GM18498 (cell line): Measurements from ENCODE around the gene KRT6A.

Experiments
- ATAC-seq: cut with Tn5 transposase; IDR thresholded peaks from one replicate; pipeline ENCODE4 v1.9.1; 2021; ENCODE audit warnings: mild to moderate bottlenecking, moderate library complexity; ENCODE audit not compliant: unreplicated experiment

The KRT6A gene

GRCh38 chr12:52493172-52493571 lies at the start of gene KRT6A:
TSS of gene KRT6A (minus strand) at chr12:52493257. CDS start at chr12:52493188, 69 bp downstream.
- no peak for ATAC-seq

DNA sequence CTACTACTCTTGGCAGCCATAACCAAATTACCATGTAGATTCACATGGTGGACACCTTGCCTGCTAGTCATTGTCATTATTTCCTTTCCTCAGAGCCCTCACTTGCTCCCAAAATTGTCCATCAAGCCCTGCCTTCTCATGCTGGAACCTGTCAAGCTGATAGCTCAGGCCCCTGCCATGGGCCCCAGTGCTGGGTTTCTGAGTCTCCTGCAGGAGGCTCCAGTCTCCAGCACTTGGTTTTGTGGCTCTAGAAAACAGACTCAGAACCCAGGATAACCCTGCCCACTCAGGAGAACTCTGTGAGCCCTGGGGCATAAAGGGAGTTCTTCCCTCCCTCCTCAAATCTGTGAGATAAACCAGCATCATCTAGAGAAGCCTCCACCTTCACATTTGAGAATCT lies 49.1 kb upstream of the KRT6A start:
- no peak for ATAC-seq

DNA sequence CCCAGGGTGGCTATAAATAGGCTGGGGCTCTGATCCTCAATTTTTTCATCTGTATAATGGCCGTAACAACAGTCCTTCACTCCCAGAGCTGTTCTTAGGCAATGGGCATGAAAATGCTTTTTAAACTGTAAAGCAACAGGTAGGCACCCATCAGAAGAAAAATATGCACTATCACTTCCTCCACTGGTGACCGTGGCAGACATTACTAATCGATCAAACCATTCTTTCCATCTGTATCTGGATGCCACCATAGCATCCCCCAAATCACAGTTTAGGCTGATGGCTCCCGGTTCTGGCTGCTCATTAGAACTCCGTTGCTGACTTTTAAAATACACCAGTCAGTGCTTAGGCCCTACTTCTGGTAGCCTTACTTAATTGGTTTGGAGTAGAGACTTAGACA lies 48.7 kb upstream of the KRT6A start:
- ATAC-seq: no peak

- ATAC-seq: no peak
Observed at GRCh38 chr12:52540531-52540930, 47.5 kb upstream of the KRT6A start.

DNA sequence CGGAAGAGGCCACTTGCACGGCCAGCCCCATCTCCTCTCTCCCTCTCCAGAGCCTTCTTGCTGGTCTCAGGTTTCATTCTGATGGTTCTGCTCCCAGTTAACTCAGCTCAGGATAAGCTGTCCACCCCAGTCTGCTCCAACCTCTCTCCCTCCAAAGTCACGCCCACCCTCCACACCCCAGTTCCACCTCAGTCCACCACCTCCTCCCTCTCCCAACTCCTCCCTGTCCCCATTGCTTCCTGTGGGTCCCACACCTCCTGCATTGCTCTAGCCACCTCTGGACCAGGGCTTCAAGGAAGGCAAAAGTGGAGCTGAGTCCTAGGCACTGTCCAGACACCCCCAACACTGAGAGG lies 46.7 kb upstream of the KRT6A start:
- ATAC-seq: no peak

DNA sequence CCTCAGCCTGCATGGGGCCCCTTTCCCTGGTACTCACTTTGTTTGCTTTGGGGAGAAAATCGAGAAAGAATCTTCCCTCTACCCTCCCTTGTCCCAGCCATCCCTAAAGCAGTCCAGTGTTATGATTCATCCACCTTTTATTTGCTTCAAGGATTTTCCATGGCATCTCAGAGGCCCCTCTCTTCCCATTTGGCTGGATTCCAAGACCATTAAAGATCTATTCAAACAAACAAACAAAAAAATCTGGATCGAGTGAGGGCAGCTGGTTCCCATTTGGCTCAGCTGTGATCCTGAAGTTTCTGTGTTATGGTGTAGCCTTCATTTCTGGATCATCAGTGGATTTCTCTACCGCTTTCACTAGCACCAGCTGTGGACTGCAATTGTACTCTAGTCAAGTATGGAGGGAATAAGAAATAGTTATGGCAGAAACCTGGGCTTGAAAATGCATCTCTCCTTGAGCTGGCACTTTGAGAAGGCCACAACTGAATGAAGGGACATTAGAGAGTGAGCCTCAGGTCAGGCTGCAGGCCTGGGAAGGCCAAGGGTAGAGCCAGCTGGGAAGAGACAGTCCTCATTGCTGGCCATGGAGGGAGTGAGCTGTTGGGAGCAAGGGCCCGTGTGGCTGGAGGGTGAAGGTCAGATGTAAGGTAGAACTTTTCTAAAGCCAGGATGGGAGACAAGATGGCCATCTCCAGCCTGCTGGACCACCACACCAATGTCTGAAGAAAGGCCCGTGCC lies 46.2 kb upstream of the KRT6A start:
- no peak for ATAC-seq

GRCh38 chr12:52537101-52537500 lies 44.0 kb upstream of the KRT6A start:
- ATAC-seq: no peak

GRCh38 chr12:52535574-52535973 lies 42.5 kb upstream of the KRT6A start:
- ATAC-seq: no peak

GRCh38 chr12:52534482-52534881 lies 41.4 kb upstream of the KRT6A start:
- ATAC-seq: no peak

GRCh38 chr12:52533686-52534470 lies 40.8 kb upstream of the KRT6A start:
- ATAC-seq: no peak

- no peak for ATAC-seq
Observed at GRCh38 chr12:52532636-52533035, 39.6 kb upstream of the KRT6A start.

DNA sequence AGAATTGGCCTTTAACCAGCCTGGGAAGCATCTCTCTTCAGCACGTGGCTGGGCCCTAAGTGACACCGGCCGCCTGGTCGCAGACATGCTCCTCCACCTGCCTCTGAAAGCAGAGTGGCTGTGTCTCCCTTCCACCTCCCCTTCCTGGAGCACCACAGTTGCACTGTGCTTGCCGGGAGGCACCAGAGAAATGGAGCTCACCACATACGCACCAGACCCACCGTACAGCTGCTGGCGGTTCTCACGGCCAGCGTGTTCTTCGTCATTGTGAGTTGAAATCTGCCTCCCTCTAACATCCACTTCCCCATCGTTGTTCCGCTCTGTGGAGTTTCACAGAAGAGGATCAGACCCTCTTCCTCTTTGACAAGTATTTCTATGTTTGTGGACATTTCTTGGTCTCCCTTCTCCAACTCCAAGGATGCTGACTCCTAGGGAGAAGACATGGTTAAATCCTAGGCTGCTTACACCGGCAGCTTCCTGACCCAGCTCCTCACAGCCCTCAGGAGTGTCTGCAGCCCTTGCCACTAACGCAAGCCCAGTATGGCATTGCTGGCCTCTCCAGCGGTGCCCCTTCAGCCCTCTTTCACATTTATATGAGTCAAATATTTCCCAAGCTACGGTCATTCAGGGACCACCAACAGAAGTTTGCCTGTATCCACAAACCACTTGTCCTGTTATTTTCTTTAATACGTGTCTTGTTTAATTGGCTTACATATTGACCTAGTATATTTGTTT lies 38.7 kb upstream of the KRT6A start:
- ATAC-seq: no peak

DNA sequence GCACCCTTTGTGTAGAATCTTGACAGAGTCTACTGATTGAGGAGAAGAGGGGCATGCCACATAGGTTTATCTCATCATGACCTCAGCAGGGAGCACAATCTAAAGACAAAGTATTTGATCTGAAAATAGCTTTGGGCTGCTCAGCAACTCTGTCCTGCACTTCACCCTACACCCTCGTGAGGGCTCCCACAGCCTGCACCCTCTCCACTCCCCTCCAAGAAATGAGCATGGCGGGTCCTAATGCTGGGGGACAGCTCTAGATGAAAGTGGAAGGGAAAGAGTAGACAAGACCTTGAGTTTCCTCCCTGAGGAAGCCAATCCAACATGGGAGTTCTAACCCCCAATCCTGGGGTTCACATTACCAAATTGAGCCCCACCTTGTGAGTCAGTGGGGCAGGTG lies 37.8 kb upstream of the KRT6A start:
- ATAC-seq: no peak

DNA sequence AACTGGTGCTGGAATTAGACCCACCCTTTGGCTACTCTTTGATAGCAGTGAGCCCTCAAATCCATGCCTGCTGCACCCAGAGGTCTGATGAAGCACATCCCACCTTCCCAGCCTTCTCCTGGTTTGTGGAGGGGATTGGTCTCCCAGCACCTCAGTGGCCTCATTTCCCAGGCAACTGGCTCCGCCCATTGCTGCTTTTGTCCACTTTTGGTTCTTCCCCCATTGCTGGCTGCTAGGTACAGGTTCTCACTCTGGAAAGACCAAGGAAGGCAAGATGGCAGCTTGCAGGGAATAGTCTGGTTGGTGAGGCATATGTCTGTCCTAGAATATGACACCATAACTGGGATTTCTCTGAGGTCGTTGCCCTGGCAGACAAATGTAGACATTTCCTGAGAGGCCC lies 37.3 kb upstream of the KRT6A start:
- no peak for ATAC-seq

GRCh38 chr12:52529846-52530245 lies 36.8 kb upstream of the KRT6A start:
- ATAC-seq: no peak

DNA sequence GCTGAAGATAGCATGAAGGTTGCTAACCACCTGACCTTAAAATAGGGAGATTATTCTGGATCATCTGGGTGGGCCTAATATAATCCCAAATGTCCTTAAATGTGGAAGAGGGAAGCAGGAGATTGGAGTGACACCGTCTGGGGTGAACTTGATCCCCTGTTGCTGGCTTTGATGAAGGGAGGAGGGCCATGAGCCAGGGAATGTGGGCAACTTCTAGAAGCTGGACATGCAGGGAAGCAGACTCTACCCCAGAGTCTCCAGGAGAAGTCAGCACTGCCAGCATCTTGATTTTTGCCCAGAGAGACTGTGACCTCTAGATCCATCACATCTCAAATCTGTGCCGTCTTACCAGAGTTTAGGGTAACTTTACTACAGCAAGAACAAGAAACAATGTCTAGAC lies 36.4 kb upstream of the KRT6A start:
- ATAC-seq: no peak

DNA sequence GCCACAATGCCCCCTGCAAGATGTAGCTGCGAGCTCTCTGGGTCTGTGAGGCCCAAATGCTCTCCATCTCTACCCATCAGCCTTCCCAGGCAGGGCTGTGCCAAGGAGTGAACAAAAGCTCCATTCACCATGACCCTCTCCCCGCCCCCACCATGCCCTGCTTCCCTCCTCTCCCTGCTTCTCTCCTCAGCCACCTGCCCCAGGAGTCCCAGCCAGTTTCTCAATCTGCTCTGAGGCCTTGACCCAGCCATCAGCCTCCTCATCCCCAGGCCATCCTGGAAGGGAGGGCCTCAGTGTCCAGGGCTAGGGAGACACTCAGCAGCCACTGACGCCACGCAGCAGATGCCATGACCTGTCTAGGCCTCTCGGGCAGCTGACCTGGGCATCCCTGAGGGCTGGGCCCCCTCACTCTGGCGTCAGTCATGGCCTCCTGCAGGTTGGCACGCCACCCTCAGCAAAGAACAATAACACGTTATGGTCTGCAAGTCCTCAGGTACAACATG lies 35.6 kb upstream of the KRT6A start:
- ATAC-seq: no peak

GRCh38 chr12:52527121-52527800 lies 34.2 kb upstream of the KRT6A start:
- ATAC-seq: no peak

GRCh38 chr12:52526511-52526951 lies 33.5 kb upstream of the KRT6A start:
- no peak for ATAC-seq

DNA sequence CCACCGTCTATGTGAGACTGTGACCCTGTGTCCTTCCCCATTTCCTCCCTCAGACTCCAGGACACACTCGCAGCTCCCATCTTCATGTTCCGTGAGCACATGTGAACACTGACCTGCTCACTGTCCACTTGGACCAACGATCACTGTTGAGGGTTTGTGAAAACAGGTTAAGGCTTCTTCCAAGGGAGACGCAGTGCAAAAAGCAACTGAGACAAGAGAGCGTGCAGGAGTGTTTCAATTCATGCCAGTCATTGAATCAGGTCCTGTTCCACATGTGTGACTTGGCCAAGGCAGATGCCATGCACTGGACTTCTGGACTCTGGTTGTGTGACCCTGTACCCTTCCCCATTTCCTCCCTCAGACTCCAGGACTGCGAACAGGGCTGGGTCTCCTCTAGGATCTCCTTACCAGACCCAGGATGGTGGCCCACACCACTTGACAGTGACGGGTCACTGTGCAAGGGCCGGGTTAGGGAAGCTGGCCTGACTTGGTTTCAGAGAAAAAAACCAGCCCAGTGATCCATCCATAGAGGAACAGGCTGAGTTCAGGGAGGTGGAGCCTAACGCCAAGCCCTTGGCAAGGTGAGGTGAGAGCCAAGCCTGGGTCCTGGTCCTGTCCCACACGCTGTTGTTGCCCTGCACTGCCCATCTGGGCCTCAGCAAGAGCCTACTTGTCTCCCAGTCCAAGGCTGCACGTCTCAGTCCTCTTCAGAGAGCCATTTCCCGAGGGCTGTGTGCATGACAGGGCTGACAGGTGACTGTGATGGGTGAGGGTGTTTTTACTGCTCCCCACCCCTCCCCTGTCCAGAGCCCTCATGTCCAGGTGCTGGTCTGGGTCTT lies 32.8 kb upstream of the KRT6A start:
- ATAC-seq: no peak
